Measurements from ENCODE around the gene GLIPR1.

Gene GLIPR1

GRCh38 chr12:75548879-75549278 lies 68.3 kb downstream of the GLIPR1 start:
- H3K4me3 ChIP-seq (ENCODE audit: control insufficient read depth, low read depth, low read length) = no peak overlapping the region
- no peak for DNase-seq (ENCODE audit: low read depth)
- TF ChIP-seq CTCF (conservative IDR thresholded peaks at IDR 0.05; ENCODE audit: control insufficient read depth, insufficient read depth, low read depth, low read length) = no peak

GRCh38 chr12:75549989-75550388 lies 69.4 kb downstream of the GLIPR1 start:
- no peak for TF ChIP-seq CTCF (conservative IDR thresholded peaks at IDR 0.05; ENCODE audit: control insufficient read depth, insufficient read depth, low read depth, low read length)
- no peak overlapping the region for H3K4me3 ChIP-seq (ENCODE audit: control insufficient read depth, low read depth, low read length)
- no peak for DNase-seq (ENCODE audit: low read depth)

GRCh38 chr12:75550401-75551240 lies 70.1 kb downstream of the GLIPR1 start:
- no peak for TF ChIP-seq CTCF (conservative IDR thresholded peaks at IDR 0.05; ENCODE audit: control insufficient read depth, insufficient read depth, low read depth, low read length)
- DNase-seq (ENCODE audit: low read depth) = no peak
- H3K4me3 ChIP-seq (ENCODE audit: control insufficient read depth, low read depth, low read length) = no peak overlapping the region

GRCh38 chr12:75551477-75551876 lies 70.9 kb downstream of the GLIPR1 start:
- no peak for TF ChIP-seq CTCF (conservative IDR thresholded peaks at IDR 0.05; ENCODE audit: control insufficient read depth, insufficient read depth, low read depth, low read length)
- DNase-seq (ENCODE audit: low read depth) = no peak
- no peak overlapping the region for H3K4me3 ChIP-seq (ENCODE audit: control insufficient read depth, low read depth, low read length)

GRCh38 chr12:75553398-75553797 lies 72.8 kb downstream of the GLIPR1 start:
- H3K4me3 ChIP-seq (ENCODE audit: control insufficient read depth, low read depth, low read length) = no peak overlapping the region
- DNase-seq (ENCODE audit: low read depth) = no peak
- TF ChIP-seq CTCF (conservative IDR thresholded peaks at IDR 0.05; ENCODE audit: control insufficient read depth, insufficient read depth, low read depth, low read length) = no peak
